HL-60/S4 treated with retinoic acid at 250 ng/mL for 4 days and 3 days (cell line): Measurements from ENCODE around the gene GZMA.
"Not testable (repeated sequence)": the region's sequence is repeated elsewhere in the genome, so short reads cannot be mapped to it uniquely, and the experiment has no call there.

Experiments used
- in situ Hi-C: fragments of 300-500 bp; cut with MboI; formaldehyde crosslinking; loops from 2 replicates; pipeline ENCODE4 v1.7.0; 2022; ENCODE audit warnings: low sequenced_read_pairs

GZMA gene

GRCh38 chr5:55102348-55102747, at the start of gene GZMA:
Gene GZMA (plus strand): TSS chr5:55102646. CDS start chr5:55102683, 37 bp downstream.
- in situ Hi-C loops = no loop called here

- in situ Hi-C loops = no loop called here
Observed at GRCh38 chr5:55055183-55055582, 47.3 kb upstream of the GZMA start.

- in situ Hi-C loops = no loop called here
Observed at GRCh38 chr5:55062039-55062779, 40.2 kb upstream of the GZMA start.

GRCh38 chr5:55063220-55063863, 39.1 kb upstream of the GZMA start:
- in situ Hi-C loops = no loop called here

GRCh38 chr5:55063899-55064298, 38.5 kb upstream of the GZMA start:
- in situ Hi-C loops = no loop called here

- in situ Hi-C loops = no loop called here
Observed at GRCh38 chr5:55064523-55064922, 37.9 kb upstream of the GZMA start.

GRCh38 chr5:55066277-55066676, 36.2 kb upstream of the GZMA start:
- in situ Hi-C loops = no loop called here

GRCh38 chr5:55070968-55071367, 31.5 kb upstream of the GZMA start:
- in situ Hi-C loops = no loop called here

- in situ Hi-C loops = no loop called here
Observed at GRCh38 chr5:55071413-55071812, 31.0 kb upstream of the GZMA start.

GRCh38 chr5:55072666-55073065, 29.8 kb upstream of the GZMA start:
- in situ Hi-C loops = no loop called here

GRCh38 chr5:55073211-55073610, 29.2 kb upstream of the GZMA start:
- in situ Hi-C loops = no loop called here

- in situ Hi-C loops = no loop called here
Observed at GRCh38 chr5:55081541-55081940, 20.9 kb upstream of the GZMA start.

- in situ Hi-C loops = not testable (repeated sequence)
Observed at GRCh38 chr5:55089301-55089700, 13.1 kb upstream of the GZMA start.

- in situ Hi-C loops = not testable (repeated sequence)
Observed at GRCh38 chr5:55091011-55091410, 11.4 kb upstream of the GZMA start.

GRCh38 chr5:55096182-55096581, 6.3 kb upstream of the GZMA start:
- in situ Hi-C loops = no loop called here

GRCh38 chr5:55096861-55097260, 5.6 kb upstream of the GZMA start:
- in situ Hi-C loops = no loop called here

- in situ Hi-C loops = not testable (repeated sequence)
Observed at GRCh38 chr5:55101148-55101547, 1.3 kb upstream of the GZMA start.

- in situ Hi-C loops = no loop called here
Observed at GRCh38 chr5:55101556-55102276, 730 bp upstream of the GZMA start.

- in situ Hi-C loops = no loop called here
Observed at GRCh38 chr5:55104036-55104772, 1.8 kb downstream of the GZMA start.

GRCh38 chr5:55104946-55105701, 2.7 kb downstream of the GZMA start:
- in situ Hi-C loops = no loop called here
